Mesothelial cell of epicardium (in vitro differentiated cells): Measurements from ENCODE around the gene LPCAT2. TPM values are rescaled to one million over a fixed set of nuclear protein-coding genes. Genes with fewer than 3 reads are reported as not detected.

Experiments used
- DNase-seq, 2 experiments: peaks; one replicate each; pipeline ENCODE4 v3.0.0; 2021; ENCODE audit warnings: low spot score in 2 of 2; ENCODE audit not compliant: unreplicated experiment in 2 of 2
- H3K27ac Mint-ChIP-seq: 2 replicates; pipeline ENCODE4 v1.8.0; 2021; ENCODE audit warnings: mixed read lengths
- H3K27me3 Mint-ChIP-seq: 2 replicates; pipeline ENCODE4 v1.8.0; 2021; ENCODE audit warnings: low read depth, mixed read lengths
- H3K36me3 Mint-ChIP-seq: 2 replicates; pipeline ENCODE4 v1.8.0; 2021; ENCODE audit warnings: mixed read lengths
- H3K4me1 Mint-ChIP-seq: 2 replicates; pipeline ENCODE4 v1.8.0; 2021; ENCODE audit warnings: mixed read lengths
- H3K4me3 Mint-ChIP-seq: 2 replicates; pipeline ENCODE4 v1.8.0; 2021; ENCODE audit warnings: mild to moderate bottlenecking, moderate library complexity, mixed read lengths
- H3K9me3 Mint-ChIP-seq: 2 replicates; pipeline ENCODE4 v1.8.0; 2021; ENCODE audit warnings: mixed read lengths
- total RNA-seq: library from RNA; stranded (reverse); gene quantifications from 3 replicates; pipeline ENCODE4 v1.2.1, GENCODE V29; 2021
- TF ChIP-seq, protein P1 (sequence below): fragments of 200-600 bp; sonication (generic); IDR thresholded peaks from one replicate; pipeline ENCODE4 v1.5.0; 2021; ENCODE audit warnings: antibody characterized with exemption; ENCODE audit not compliant: unreplicated experiment

Gene LPCAT2
- total RNA-seq, 1 donor from 2014 or later = 25.1 TPM

DNA sequence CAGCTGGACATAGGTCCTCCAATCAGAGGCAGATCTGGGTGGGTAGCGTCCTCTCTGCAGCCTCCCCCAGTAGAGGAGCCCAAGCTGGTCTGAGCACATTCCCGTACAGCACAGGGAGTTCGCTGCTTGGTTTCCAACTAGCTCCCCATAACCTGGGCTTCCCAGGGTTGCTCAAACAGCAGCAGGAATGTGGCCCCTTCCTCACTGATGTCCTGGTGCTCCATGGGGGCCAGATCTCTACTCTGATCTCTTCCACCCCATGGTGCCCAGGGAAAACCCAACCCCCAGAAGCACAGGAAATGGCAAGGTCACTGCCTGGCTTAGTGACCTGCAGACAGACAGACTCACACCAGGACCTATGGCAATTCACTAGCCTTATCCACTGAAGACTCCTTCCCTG, 41.0 kb upstream of the LPCAT2 start:
- no peak overlapping the region for H3K4me3 Mint-ChIP-seq
- DNase-seq = no peak
- no peaks in the 10 kb centered on the region for H3K9me3 Mint-ChIP-seq
- no peaks in the 10 kb centered on the region for H3K4me1 Mint-ChIP-seq
- TF ChIP-seq, protein P1, sequence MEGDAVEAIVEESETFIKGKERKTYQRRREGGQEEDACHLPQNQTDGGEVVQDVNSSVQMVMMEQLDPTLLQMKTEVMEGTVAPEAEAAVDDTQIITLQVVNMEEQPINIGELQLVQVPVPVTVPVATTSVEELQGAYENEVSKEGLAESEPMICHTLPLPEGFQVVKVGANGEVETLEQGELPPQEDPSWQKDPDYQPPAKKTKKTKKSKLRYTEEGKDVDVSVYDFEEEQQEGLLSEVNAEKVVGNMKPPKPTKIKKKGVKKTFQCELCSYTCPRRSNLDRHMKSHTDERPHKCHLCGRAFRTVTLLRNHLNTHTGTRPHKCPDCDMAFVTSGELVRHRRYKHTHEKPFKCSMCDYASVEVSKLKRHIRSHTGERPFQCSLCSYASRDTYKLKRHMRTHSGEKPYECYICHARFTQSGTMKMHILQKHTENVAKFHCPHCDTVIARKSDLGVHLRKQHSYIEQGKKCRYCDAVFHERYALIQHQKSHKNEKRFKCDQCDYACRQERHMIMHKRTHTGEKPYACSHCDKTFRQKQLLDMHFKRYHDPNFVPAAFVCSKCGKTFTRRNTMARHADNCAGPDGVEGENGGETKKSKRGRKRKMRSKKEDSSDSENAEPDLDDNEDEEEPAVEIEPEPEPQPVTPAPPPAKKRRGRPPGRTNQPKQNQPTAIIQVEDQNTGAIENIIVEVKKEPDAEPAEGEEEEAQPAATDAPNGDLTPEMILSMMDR = no peak
- H3K27me3 Mint-ChIP-seq = no peaks in the 10 kb centered on the region
- H3K27ac Mint-ChIP-seq = no peak overlapping the region
- no peaks in the 10 kb centered on the region for H3K36me3 Mint-ChIP-seq

DNA sequence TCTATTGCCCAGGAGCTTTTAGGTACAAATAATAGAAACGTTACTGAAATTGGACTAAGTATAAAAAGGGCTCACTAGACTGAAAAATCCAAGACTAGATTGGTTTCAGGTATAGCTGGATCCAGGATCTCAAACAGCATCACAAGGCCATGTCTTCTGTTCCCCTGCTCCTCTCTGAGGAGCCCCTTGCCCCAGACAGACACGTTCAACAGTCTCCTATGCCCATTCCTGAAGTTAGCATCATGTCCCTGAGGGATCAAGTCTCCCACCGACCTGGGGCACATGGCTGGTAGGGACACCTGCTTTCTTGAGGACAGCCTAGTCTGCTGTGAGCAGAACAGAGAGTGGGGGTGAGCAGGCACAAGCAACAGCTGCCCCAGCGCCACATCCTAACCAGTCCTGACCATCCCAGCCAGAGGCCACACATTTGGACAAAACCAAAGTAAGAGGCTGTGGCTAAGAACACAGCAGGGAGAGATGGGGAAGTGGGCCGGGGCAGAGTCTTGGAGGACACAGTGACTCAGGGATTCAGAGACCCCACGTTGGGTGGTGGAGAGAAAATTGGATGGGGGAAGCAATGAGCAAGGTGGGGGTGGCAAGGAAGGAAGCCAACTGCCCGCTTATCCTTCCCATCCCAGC, 40.4 kb upstream of the LPCAT2 start:
- TF ChIP-seq, protein P1 = no peak
- DNase-seq = no peak
- Mint-ChIP-seq H3K27me3 (no peaks in the 10 kb centered on the region), H3K36me3 (no peaks in the 10 kb centered on the region), H3K4me1 (no peaks in the 10 kb centered on the region), H3K27ac (no peak overlapping the region), H3K4me3 (no peak overlapping the region), H3K9me3 (no peaks in the 10 kb centered on the region)

DNA sequence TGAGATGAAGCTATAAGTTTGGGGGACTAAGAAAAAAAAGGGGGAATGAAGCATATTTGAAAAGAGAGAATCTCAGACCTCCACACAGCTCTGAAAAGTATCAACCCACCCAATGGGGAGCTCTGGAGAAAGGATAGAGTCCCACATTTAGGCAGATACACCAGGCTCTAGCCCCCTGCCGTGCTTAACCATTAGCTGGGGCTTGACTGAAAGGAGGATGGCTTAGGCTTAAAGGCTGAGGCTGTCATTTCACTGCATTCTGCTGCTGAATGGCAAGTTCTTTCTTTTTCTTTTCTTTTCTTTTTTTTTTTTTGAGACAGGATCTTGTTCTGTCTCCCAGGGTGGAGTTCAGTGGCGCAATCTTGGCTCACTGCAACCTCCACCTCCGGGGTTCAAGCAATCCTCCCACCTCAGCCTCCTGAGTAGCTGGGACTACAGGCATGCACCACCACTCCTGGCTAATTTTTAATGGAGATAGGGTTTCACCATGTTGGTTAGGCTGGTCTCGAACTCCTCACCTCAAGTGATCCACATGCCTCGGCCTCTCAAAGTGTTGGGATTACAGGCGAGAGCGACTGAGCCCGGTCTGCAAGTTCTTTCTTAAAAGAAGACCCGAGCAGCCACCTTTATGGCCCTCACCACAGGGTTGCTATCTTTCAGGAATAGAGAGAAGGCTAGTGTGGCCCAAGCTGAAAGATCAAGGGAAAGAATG, 38.9 kb upstream of the LPCAT2 start:
- Mint-ChIP-seq H3K9me3 (no peaks in the 10 kb centered on the region), H3K27me3 (no peaks in the 10 kb centered on the region), H3K4me3 (no peak overlapping the region), H3K36me3 (no peaks in the 10 kb centered on the region), H3K4me1 (no peaks in the 10 kb centered on the region), H3K27ac (no peak overlapping the region)
- DNase-seq = no peak
- TF ChIP-seq, protein P1 = no peak

DNA sequence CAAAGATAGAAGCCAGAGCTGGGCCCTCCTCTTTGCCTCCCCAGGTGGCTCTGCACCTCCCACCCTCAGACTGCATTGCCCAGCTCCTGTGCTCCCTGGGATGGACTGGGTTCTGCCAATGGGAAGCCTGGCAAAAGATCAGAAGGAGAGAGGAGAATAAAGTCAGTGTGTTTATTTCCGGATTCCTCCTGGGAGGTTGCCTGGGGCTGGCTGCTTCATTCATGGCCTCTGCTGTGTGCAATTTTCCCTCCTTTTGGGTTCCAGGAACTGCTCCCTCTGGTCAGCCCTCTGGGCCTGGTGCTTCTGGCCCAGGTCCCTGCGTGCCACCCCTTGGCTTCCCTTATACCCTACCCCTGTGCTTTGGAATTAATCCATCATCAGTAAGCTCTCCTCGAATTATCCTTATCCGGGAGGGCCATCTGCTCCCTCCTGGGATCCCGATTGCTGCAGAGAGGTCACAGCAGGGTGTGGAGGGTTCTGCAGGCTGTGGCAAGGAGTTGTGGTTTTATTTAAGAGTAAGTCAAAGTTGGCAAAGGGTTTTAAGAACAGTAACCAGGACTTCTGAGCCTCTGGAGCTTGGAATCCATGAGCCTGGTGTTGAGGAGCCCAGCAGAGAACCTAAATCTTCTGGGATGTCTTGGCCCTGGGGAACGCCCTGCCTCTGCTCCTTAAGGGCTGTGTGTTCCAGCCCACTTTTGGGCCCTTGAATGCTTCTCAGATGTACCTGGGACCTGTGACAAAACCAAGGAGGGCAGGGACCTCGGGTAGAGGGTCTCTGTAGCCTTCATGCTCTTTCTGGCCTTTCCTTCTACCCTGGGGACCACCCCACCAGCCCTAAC, 38.1 kb upstream of the LPCAT2 start:
- no peak for DNase-seq
- H3K4me3 Mint-ChIP-seq = no peak overlapping the region
- no peaks in the 10 kb centered on the region for H3K9me3 Mint-ChIP-seq
- H3K4me1 Mint-ChIP-seq = no peaks in the 10 kb centered on the region
- no peaks in the 10 kb centered on the region for H3K27me3 Mint-ChIP-seq
- no peak overlapping the region for H3K27ac Mint-ChIP-seq
- H3K36me3 Mint-ChIP-seq = no peaks in the 10 kb centered on the region
- TF ChIP-seq, protein P1 = no peak

DNA sequence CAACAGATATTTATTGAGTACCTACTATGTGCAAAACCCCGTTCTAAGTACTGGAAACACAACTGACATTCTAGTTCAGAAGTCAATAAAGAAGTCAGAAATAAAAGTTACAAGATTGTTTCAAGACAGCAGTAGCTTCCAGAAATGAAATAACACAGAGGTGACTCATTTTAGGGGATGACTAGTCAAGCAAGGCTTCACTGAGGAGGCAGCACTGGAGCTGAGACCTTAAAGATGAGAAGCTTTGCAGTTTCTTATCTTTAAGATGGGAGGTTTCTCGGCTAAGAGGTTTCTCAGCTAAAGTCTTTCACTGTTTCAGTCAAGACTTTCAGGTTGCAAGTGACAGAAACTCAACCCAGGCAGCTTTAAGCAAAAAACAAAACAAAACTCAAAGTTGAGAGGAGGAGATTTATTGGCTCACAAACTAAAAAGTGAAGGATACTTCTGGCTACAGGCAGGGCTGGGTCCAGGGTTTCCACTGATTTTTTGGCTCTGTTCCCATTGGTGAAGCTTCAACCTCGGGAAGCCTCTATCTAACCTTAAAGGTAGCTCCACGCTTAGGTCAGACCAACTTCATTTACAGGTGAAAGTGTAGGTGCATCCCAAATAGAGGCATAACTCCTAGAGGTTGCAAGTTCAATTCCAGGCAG, 37.3 kb upstream of the LPCAT2 start:
- H3K9me3 Mint-ChIP-seq = no peaks in the 10 kb centered on the region
- no peaks in the 10 kb centered on the region for H3K27me3 Mint-ChIP-seq
- TF ChIP-seq, protein P1 = no peak
- no peak overlapping the region for H3K4me3 Mint-ChIP-seq
- no peak for DNase-seq
- H3K4me1 Mint-ChIP-seq = peaks cover 3% of the 10 kb centered on the region
- H3K27ac Mint-ChIP-seq = no peak overlapping the region
- no peaks in the 10 kb centered on the region for H3K36me3 Mint-ChIP-seq
